Neural cell (in vitro differentiated cells): ENCODE measurements around the gene PYGO1. TPM values are rescaled to one million over a fixed set of nuclear protein-coding genes. Genes with fewer than 3 reads are reported as not detected.
"Not testable (repeated sequence)": the region's sequence is repeated elsewhere in the genome, so short reads cannot be mapped to it uniquely, and the experiment has no call there.

Source experiments
- H2AFZ ChIP-seq: fragments of 200-600, 300-800 bp; sonication (generic), shearing (Covaris generic); 2 replicates; pipeline ENCODE4 v1.6.0; 2014; ENCODE audit warnings: low read depth, mild to moderate bottlenecking, antibody characterized with exemption, low read length, moderate library complexity
- H3F3A ChIP-seq: fragments of 200-600 bp; shearing (Covaris generic); 2 replicates; pipeline ENCODE4 v1.6.1; 2016; ENCODE audit warnings: mild to moderate bottlenecking, moderate library complexity, mixed read lengths, antibody characterized with exemption, low read length; ENCODE audit not compliant: insufficient read depth, poor library complexity, severe bottlenecking
- H3K27ac ChIP-seq: fragments of 200-600, 300-800 bp; sonication (generic), shearing (Covaris generic); 2 replicates; pipeline ENCODE4 v1.5.1; 2014; ENCODE audit warnings: mild to moderate bottlenecking, low read length, moderate library complexity
- H3K27me3 ChIP-seq: fragments of 300-800, 200-600 bp; sonication (generic), shearing (Covaris generic); 2 replicates; pipeline ENCODE4 v1.6.0; 2014; ENCODE audit warnings: mild to moderate bottlenecking, low read depth, low read length, moderate library complexity; ENCODE audit not compliant: insufficient read depth
- H3K36me3 ChIP-seq: fragments of 300-800, 200-600 bp; sonication (generic), shearing (Covaris generic); 2 replicates; pipeline ENCODE4 v1.5.1; 2014; ENCODE audit warnings: mild to moderate bottlenecking, antibody characterized with exemption, low read length, moderate library complexity; ENCODE audit not compliant: insufficient read depth
- H3K4me2 ChIP-seq: fragments of 300-800, 200-600 bp; sonication (generic), shearing (Covaris generic); 2 replicates; pipeline ENCODE4 v1.6.0; 2014; ENCODE audit warnings: mild to moderate bottlenecking, low read length
- H3K4me3 ChIP-seq: fragments of 300-800, 200-600 bp; sonication (generic), shearing (Covaris generic); 2 replicates; pipeline ENCODE4 v1.5.1; 2014; ENCODE audit warnings: mild to moderate bottlenecking, low read length, moderate library complexity
- H3K79me2 ChIP-seq: fragments of 200-600 bp; shearing (Covaris generic); replicated peaks from 2 replicates; pipeline ENCODE4 v1.6.0; 2014; ENCODE audit warnings: mild to moderate bottlenecking, low read length, moderate library complexity; ENCODE audit not compliant: insufficient read depth
- H3K9ac ChIP-seq: fragments of 300-800, 200-600 bp; sonication (generic), shearing (Covaris generic); 2 replicates; pipeline ENCODE4 v1.6.1; 2016; ENCODE audit warnings: mild to moderate bottlenecking, low read length, mixed read lengths
- H3K9me2 ChIP-seq: fragments of 200-600 bp; shearing (Covaris generic); 2 replicates; pipeline ENCODE4 v1.6.1; 2016; ENCODE audit warnings: mild to moderate bottlenecking, low read length, mixed read lengths; ENCODE audit not compliant: insufficient read depth
- H3K9me3 ChIP-seq: fragments of 200-600, 300-800 bp; sonication (generic), shearing (Covaris generic); 2 replicates; pipeline ENCODE4 v1.6.1; 2016; ENCODE audit warnings: mild to moderate bottlenecking, mixed run types, low read length, moderate library complexity, mixed read lengths
- H4K20me1 ChIP-seq: fragments of 200-600 bp; shearing (Covaris generic); 2 replicates; pipeline ENCODE4 v1.6.1; 2016; ENCODE audit warnings: mild to moderate bottlenecking, mixed run types; ENCODE audit not compliant: insufficient read depth
- CTCF ChIP-seq: fragments of 450-650 bp; IDR thresholded peaks from 2 replicates; pipeline ENCODE4 v1.5.1; 2014; ENCODE audit warnings: antibody characterized with exemption, mild to moderate bottlenecking, moderate library complexity; ENCODE audit not compliant: poor library complexity, severe bottlenecking
- EP300 ChIP-seq: fragments of 450-650 bp; conservative IDR thresholded peaks from 2 replicates; pipeline ENCODE4 v1.6.1; 2014; ENCODE audit warnings: antibody characterized with exemption, mild to moderate bottlenecking, moderate library complexity; ENCODE audit not compliant: poor library complexity, severe bottlenecking
- EZH2 ChIP-seq: fragments of 200-600, 300-800 bp; shearing (Covaris generic), sonication (generic); IDR thresholded peaks from 2 replicates; pipeline ENCODE4 v1.6.1; 2014; ENCODE audit warnings: antibody characterized with exemption, low read length, borderline replicate concordance, mild to moderate bottlenecking; ENCODE audit not compliant: insufficient read depth, poor library complexity, severe bottlenecking
- MXI1 ChIP-seq: fragments of 450-650 bp; conservative IDR thresholded peaks from 2 replicates; pipeline ENCODE4 v1.6.1; 2014; ENCODE audit warnings: antibody characterized with exemption, mild to moderate bottlenecking; ENCODE audit not compliant: poor library complexity, severe bottlenecking
- POLR2AphosphoS5 ChIP-seq: IDR thresholded peaks from 2 replicates; pipeline ENCODE4 v1.6.1; 2012
- RAD21 ChIP-seq: fragments of 450-650 bp; conservative IDR thresholded peaks from 2 replicates; pipeline ENCODE4 v1.6.1; 2014; ENCODE audit warnings: antibody characterized with exemption, mild to moderate bottlenecking, moderate library complexity
- REST ChIP-seq: IDR thresholded peaks from 2 replicates; pipeline ENCODE4 v1.6.1; 2012; ENCODE audit warnings: borderline replicate concordance
- SMC3 ChIP-seq: fragments of 450-650 bp; conservative IDR thresholded peaks from 2 replicates; pipeline ENCODE4 v1.6.1; 2014; ENCODE audit warnings: antibody characterized with exemption, mild to moderate bottlenecking, moderate library complexity; ENCODE audit not compliant: poor library complexity
- TAF1 ChIP-seq: IDR thresholded peaks from 2 replicates; pipeline ENCODE4 v1.6.1; 2012; ENCODE audit warnings: low read depth
- polyA plus RNA-seq: library from polyadenylated mRNA; depleted of rRNA; stranded (reverse); fragments of >200 nt; gene quantifications from 2 replicates; pipeline ENCODE4 v1.2.3, GENCODE V29; 2014

PYGO1 gene
- polyA plus RNA-seq, 1 donor from 2014 or later, result 27.6 TPM

DNA sequence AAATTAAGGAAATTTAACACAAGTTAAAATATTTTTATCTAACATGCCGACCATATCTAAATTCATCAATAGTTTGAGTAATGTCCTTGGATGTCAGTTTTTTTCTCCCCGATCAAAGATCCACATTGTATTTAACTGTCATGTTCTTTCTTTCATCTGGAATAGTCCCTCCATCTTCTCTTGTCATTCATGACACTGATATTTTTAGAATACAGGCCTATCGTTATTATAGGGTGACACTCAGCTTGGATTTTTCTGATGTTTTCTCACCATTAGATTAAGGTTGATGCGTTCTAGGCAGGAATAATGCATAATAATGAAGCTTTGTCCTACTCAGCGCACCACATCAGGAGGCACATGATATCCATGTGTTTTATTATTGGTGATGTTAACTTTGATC, 13.2 kb upstream of the PYGO1 start:
- H3K4me2 ChIP-seq, result peak overlapping the region; percentile 8
- H3K79me2 ChIP-seq, result no peaks in the 10 kb centered on the region
- peak overlapping the region; percentile 4 for H3K4me3 ChIP-seq
- peak; percentile 36 for TF ChIP-seq MXI1
- no peak for TF ChIP-seq CTCF
- TF ChIP-seq EZH2, result no peak
- peak; percentile 98 for TF ChIP-seq EP300
- peak; percentile 66 for TF ChIP-seq POLR2AphosphoS5
- no peak overlapping the region for H2AFZ ChIP-seq
- no peak overlapping the region for H3K9ac ChIP-seq
- no peaks in the 10 kb centered on the region for H3K36me3 ChIP-seq
- no peaks in the 10 kb centered on the region for H3K27me3 ChIP-seq
- no peaks in the 10 kb centered on the region for H4K20me1 ChIP-seq
- H3K9me3 ChIP-seq, result no peaks in the 10 kb centered on the region
- H3K9me2 ChIP-seq, result no peaks in the 10 kb centered on the region
- peak overlapping the region; percentile 79 for H3K27ac ChIP-seq
- H3F3A ChIP-seq, result no peaks in the 10 kb centered on the region

GRCh38 chr15:55599439-55599838, 11.3 kb upstream of the PYGO1 start:
- Histone ChIP-seq H3K27ac (no peak overlapping the region), H2AFZ (no peak overlapping the region), H3F3A (no peaks in the 10 kb centered on the region), H3K9ac (no peak overlapping the region), H3K36me3 (no peaks in the 10 kb centered on the region), H3K79me2 (no peaks in the 10 kb centered on the region), H3K9me3 (no peaks in the 10 kb centered on the region), H3K4me2 (no peak overlapping the region), H3K4me3 (no peak overlapping the region), H3K9me2 (no peaks in the 10 kb centered on the region), H4K20me1 (no peaks in the 10 kb centered on the region), H3K27me3 (no peaks in the 10 kb centered on the region)
- TF ChIP-seq MXI1 (no peak), POLR2AphosphoS5 (no peak), EP300 (no peak), CTCF (no peak), RAD21 (no peak), SMC3 (no peak), REST (no peak), EZH2 (no peak), TAF1 (no peak)

DNA sequence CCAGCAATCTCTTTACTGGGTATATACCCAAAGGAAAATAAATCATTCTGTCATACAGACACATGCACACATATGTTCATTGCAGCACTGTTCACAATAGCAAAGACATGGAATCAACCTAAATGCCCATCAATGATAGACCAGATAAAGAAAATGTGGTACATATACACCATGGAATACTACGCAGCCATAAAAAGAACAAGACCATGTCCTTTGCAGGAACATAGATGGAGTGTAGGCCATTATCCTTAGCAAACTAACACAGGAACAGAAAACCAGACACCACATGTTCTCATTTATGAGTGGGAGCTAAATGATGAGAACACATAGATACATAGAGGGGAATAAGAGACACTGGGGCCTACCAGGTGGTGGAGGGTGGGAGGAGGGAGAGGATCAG, 4.9 kb upstream of the PYGO1 start:
- not testable (repeated sequence) for H3K79me2 ChIP-seq, H4K20me1 ChIP-seq

More for the DNA sequence above, 4.9 kb upstream of the PYGO1 start:
- H3K9me2 ChIP-seq, H3K4me3 ChIP-seq, H3F3A ChIP-seq, H3K9ac ChIP-seq, H3K9me3 ChIP-seq, H3K4me2 ChIP-seq, H3K27ac ChIP-seq, H2AFZ ChIP-seq, H3K27me3 ChIP-seq, H3K36me3 ChIP-seq: not testable (repeated sequence)
